22Rv1 (cell line): ENCODE data around the gene SET.

Source experiments
- ZFX ChIP-seq: fragments of 450-650 bp; IDR thresholded peaks from 2 replicates; pipeline ENCODE4 v1.6.1; 2017; ENCODE audit warnings: antibody characterized with exemption, borderline replicate concordance
- TF ChIP-seq, protein P1 (sequence below): fragments of 450-650 bp; IDR thresholded peaks from 2 replicates; pipeline ENCODE4 v1.5.1; 2017; ENCODE audit warnings: mild to moderate bottlenecking

DNA sequence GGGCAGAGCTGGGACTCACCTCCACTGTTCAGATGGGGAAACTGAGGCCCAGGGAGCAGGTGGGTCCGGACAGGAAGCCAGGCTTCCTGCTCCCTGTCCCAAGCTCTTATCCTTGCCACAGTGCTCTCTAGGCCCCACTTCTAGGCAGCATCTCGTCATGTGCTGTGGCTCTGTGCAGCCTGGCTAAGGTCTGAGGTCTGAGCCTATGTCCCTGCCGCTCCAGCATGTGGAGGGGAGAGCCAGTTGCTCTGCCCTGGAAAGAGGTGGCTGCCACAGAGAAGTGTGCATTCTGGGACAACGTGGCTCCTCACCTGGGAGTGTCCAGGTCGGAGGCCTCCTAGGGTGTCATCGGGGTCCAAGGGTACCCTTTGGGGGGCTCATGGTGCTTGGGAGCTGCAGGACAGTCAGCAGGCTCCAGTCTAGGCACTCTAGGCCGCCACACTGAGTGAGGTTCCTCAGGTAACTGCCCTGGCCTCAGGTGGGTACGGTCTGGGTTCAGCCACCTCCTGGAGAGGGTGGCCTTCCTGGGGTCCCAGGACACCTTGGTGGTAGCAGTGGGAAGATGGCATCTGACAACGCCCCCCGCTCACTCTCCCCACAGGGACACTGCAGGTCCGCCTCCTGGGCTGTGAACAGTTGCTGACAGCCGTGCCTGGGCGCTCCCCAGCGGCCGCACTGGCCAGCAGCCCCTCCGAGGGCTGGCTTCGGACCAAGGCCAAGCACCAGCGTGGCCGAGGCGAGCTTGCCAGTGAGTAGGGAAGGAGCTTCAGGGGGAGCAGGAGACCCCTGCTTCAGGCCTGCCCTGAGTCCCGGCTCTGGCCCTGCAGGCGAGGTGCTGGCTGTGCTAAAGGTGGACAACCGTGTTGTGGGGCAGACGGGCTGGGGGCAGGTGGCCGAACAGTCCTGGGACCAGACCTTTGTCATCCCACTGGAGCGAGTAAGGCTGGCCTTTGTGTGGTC lies 23.7 kb downstream of the SET start:
- TF ChIP-seq, protein P1, sequence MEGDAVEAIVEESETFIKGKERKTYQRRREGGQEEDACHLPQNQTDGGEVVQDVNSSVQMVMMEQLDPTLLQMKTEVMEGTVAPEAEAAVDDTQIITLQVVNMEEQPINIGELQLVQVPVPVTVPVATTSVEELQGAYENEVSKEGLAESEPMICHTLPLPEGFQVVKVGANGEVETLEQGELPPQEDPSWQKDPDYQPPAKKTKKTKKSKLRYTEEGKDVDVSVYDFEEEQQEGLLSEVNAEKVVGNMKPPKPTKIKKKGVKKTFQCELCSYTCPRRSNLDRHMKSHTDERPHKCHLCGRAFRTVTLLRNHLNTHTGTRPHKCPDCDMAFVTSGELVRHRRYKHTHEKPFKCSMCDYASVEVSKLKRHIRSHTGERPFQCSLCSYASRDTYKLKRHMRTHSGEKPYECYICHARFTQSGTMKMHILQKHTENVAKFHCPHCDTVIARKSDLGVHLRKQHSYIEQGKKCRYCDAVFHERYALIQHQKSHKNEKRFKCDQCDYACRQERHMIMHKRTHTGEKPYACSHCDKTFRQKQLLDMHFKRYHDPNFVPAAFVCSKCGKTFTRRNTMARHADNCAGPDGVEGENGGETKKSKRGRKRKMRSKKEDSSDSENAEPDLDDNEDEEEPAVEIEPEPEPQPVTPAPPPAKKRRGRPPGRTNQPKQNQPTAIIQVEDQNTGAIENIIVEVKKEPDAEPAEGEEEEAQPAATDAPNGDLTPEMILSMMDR: no peak
- no peak for TF ChIP-seq ZFX
